HepG2 (cell line): Measurements from ENCODE around the gene VSTM5.

ENCODE experiments used
- ETV6 ChIP-seq: sonication (generic); formaldehyde crosslinking; conservative IDR thresholded peaks from 2 replicates; pipeline ENCODE4 v1.4.0; 2020; ENCODE audit warnings: missing genetic modification reagents
- EZH2 ChIP-seq: conservative IDR thresholded peaks from 2 replicates; pipeline ENCODE4 v1.6.1; 2012; ENCODE audit warnings: mild to moderate bottlenecking, low read depth, low read length, moderate library complexity
- HMG20B ChIP-seq: conservative IDR thresholded peaks from 2 replicates; pipeline ENCODE4 v1.6.1; 2016; ENCODE audit warnings: missing genetic modification reagents, missing compliant biosample characterization
- NFE2L2 ChIP-seq: fragments of 150-350 bp; IDR thresholded peaks from 2 replicates; pipeline ENCODE4 v1.6.1; 2014; ENCODE audit warnings: low read length
- POLR2AphosphoS5 ChIP-seq: IDR thresholded peaks from 2 replicates; pipeline ENCODE4 v1.6.1; 2012; ENCODE audit warnings: low read depth, low read length
- ZNF225 ChIP-seq: sonication (generic); formaldehyde crosslinking; IDR thresholded peaks from 2 replicates; pipeline ENCODE4 v1.4.0; 2020; ENCODE audit warnings: mild to moderate bottlenecking, missing genetic modification reagents
- TF ChIP-seq, protein P1 (sequence below): sonication (generic); formaldehyde crosslinking; IDR thresholded peaks from 2 replicates; pipeline ENCODE4 v1.5.1; 2020; ENCODE audit warnings: mild to moderate bottlenecking, missing genetic modification reagents, borderline replicate concordance
- TF ChIP-seq, protein P2 (sequence below): IDR thresholded peaks from 2 replicates; pipeline ENCODE4 v1.6.1; 2016; ENCODE audit warnings: missing biosample characterization, missing genetic modification reagents, low read depth
- TF ChIP-seq, protein P3 (sequence below), 2 experiments: sonication (generic) in 1 of 2; formaldehyde crosslinking in 1 of 2; IDR thresholded peaks; 2 replicates each; pipeline versions ENCODE4 v1.4.0 to v1.6.1; 2018 to 2020; ENCODE audit warnings: missing genetic modification reagents in 2 of 2, borderline replicate concordance in 1 of 2, low read depth in 1 of 2, mild to moderate bottlenecking in 1 of 2, missing biosample characterization in 1 of 2
- TF ChIP-seq, protein P4 (sequence below): sonication (generic); formaldehyde crosslinking; IDR thresholded peaks from 2 replicates; pipeline ENCODE4 v1.4.0; 2020; ENCODE audit warnings: missing genetic modification reagents
- TF ChIP-seq, protein P5 (sequence below): sonication (generic); formaldehyde crosslinking; IDR thresholded peaks from 2 replicates; pipeline ENCODE4 v1.4.0; 2020; ENCODE audit warnings: mild to moderate bottlenecking, missing genetic modification reagents

DNA sequence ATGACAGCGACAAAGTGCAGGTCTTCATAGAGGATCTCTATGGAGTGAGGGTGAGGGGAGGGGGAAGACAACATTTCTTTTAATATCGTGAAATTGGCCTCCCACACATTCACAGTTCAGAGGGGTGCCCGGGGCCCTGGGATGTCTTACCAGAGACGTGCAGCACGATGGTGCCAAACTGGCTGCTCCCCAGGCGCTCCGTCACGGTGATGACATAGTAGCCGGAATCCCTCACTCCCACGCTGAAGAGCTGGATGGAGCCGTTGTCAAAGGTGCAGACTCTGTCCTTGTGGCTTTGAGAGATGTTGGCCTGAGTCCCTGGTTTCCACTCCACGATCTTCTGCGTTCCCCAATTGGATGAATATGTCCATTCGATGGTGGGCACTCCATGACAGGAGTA lies 29.6 kb downstream of the VSTM5 start:
- TF ChIP-seq, protein P1, sequence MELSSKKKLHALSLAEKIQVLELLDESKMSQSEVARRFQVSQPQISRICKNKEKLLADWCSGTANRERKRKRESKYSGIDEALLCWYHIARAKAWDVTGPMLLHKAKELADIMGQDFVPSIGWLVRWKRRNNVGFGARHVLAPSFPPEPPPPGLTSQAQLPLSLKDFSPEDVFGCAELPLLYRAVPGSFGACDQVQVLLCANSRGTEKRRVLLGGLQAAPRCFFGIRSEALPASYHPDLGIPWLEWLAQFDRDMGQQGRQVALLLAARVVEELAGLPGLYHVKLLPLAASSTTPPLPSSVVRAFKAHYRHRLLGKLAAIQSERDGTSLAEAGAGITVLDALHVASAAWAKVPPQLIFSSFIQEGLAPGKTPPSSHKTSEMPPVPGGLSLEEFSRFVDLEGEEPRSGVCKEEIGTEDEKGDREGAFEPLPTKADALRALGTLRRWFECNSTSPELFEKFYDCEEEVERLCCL = no peak
- TF ChIP-seq, protein P2, sequence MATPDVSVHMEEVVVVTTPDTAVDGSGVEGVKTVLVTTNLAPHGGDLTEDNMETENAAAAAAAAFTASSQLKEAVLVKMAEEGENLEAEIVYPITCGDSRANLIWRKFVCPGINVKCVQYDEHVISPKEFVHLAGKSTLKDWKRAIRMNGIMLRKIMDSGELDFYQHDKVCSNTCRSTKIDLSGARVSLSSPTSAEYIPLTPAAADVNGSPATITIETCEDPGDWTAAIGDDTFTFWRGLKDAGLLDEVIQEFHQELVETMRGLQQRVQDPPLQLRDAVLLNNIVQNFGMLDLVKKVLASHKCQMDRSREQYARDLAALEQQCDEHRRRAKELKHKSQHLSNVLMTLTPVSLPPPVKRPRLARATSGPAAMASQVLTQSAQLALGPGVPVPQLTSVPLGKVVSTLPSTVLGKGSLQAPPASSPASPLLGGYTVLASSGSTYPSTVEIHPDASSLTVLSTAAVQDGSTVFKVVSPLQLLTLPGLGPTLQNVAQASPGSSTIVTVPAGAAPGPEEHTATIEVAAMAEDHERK (CRISPR knock-in tag) = no peak
- TF ChIP-seq, protein P3, sequence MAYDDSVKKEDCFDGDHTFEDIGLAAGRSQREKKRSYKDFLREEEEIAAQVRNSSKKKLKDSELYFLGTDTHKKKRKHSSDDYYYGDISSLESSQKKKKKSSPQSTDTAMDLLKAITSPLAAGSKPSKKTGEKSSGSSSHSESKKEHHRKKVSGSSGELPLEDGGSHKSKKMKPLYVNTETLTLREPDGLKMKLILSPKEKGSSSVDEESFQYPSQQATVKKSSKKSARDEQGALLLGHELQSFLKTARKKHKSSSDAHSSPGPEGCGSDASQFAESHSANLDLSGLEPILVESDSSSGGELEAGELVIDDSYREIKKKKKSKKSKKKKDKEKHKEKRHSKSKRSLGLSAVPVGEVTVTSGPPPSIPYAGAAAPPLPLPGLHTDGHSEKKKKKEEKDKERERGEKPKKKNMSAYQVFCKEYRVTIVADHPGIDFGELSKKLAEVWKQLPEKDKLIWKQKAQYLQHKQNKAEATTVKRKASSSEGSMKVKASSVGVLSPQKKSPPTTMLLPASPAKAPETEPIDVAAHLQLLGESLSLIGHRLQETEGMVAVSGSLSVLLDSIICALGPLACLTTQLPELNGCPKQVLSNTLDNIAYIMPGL (CRISPR knock-in tag; IDR thresholded peaks at IDR 0.05; ENCODE audit: borderline replicate concordance in 1 of 2, low read depth in 1 of 2) = no peak
- no peak for TF ChIP-seq NFE2L2
- TF ChIP-seq EZH2 = no peak
- TF ChIP-seq HMG20B = no peak
- no peak for TF ChIP-seq ETV6 (CRISPR knock-in tag)
- TF ChIP-seq, protein P4, sequence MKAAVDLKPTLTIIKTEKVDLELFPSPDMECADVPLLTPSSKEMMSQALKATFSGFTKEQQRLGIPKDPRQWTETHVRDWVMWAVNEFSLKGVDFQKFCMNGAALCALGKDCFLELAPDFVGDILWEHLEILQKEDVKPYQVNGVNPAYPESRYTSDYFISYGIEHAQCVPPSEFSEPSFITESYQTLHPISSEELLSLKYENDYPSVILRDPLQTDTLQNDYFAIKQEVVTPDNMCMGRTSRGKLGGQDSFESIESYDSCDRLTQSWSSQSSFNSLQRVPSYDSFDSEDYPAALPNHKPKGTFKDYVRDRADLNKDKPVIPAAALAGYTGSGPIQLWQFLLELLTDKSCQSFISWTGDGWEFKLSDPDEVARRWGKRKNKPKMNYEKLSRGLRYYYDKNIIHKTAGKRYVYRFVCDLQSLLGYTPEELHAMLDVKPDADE (CRISPR knock-in tag) = no peak
- TF ChIP-seq POLR2AphosphoS5 = no peak
- no peak for TF ChIP-seq ZNF225
- TF ChIP-seq, protein P5, sequence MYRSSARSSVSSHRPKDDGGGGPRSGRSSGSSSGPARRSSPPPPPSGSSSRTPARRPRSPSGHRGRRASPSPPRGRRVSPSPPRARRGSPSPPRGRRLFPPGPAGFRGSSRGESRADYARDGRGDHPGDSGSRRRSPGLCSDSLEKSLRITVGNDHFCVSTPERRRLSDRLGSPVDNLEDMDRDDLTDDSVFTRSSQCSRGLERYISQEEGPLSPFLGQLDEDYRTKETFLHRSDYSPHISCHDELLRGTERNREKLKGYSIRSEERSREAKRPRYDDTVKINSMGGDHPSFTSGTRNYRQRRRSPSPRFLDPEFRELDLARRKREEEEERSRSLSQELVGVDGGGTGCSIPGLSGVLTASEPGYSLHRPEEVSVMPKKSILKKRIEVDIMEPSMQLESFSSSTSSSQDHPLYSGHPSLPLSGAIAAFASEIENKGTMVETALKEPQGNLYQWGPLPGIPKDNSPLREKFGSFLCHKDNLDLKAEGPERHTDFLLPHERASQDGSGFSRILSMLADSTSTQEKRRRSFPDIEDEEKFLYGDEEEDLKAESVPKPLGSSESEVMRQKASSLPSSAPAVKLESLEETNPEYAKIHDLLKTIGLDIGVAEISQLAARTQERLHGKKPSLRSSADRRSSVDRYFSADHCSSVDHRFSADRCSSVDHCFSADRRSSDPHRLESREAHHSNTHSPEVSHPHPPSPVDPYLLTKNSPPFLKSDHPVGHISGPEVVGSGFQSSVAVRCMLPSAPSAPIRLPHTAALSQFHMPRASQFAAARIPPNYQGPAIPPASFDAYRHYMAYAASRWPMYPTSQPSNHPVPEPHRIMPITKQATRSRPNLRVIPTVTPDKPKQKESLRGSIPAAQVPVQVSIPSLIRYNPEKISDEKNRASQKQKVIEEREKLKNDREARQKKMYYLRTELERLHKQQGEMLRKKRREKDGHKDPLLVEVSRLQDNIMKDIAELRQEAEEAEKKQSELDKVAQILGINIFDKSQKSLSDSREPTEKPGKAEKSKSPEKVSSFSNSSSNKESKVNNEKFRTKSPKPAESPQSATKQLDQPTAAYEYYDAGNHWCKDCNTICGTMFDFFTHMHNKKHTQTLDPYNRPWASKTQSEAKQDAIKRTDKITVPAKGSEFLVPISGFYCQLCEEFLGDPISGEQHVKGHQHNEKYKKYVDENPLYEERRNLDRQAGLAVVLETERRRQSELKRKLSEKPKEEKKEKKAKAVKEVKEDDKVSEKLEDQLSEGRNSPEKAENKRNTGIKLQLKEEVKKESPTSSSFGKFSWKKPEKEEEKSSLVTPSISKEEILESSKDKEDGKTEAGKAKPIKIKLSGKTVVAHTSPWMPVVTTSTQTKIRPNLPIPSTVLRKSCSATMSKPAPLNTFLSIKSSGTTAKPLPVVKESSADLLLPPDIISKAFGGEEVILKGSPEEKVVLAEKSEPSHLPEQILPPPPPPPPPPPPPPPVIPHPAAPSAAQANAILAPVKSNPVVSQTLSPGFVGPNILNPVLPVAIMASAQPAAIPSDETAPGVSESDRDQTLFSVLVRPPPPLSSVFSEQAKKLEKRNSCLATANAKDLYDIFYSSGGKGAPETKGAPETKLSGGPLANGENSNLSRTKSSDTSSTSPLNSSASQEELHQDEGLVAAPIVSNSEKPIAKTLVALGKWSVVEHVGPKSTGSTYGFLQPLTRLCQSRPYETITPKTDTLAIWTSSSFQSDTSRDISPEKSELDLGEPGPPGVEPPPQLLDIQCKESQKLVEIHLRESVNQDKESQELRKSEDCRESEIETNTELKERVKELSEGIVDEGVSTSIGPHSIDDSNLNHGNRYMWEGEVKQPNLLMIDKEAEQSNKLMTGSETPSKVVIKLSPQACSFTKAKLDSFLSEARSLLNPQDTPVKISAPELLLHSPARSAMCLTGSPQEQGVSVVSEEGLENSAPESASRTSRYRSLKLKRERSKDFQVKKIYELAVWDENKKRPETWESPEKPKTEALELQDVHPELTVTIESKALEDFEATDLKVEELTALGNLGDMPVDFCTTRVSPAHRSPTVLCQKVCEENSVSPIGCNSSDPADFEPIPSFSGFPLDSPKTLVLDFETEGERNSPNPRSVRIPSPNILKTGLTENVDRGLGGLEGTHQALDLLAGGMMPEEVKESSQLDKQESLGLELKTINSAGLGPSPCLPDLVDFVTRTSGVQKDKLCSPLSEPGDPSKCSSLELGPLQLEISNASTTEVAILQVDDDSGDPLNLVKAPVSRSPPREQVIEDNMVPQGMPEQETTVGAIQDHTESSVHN (CRISPR knock-in tag) = no peak
